HCT116 (cell line): ENCODE data around the gene CPSF2. TPM values are rescaled to one million over a fixed set of nuclear protein-coding genes. Genes with fewer than 3 reads are reported as not detected.
"Not testable (repeated sequence)": the region's sequence is repeated elsewhere in the genome, so short reads cannot be mapped to it uniquely, and the experiment has no call there.

Experiments
- ATAC-seq: fragments of 200-7000 bp; cut with Tn5 transposase; 2 replicates; pipeline ENCODE4 v1.9.1; 2020; ENCODE audit warnings: mild to moderate bottlenecking, moderate library complexity
- BruUV-seq: library from RNA; stranded (reverse); fragments of 400-500 nt; replicated peaks from 2 replicates; lab custom pipeline; 2021; lab: Mats Ljungman, UMichigan
- CTCF ChIA-PET: fragments of 300-600 bp; sonication (Branson Sonifier 250); formaldehyde crosslinking; loops from one replicate; lab custom pipeline; 2021; ENCODE audit warnings: antibody characterized with exemption; lab: Charles Lee
- POLR2A ChIA-PET: fragments of 300-600, 350-600 bp; sonication (Branson Sonifier 250); formaldehyde crosslinking; loops from one replicate; lab custom pipeline; 2021; ENCODE audit warnings: antibody characterized with exemption; lab: Charles Lee
- RAD21 ChIA-PET, 2 experiments: fragments of 300-600 bp; sonication (Branson Sonifier 250); formaldehyde crosslinking; loops; one replicate each; lab custom pipeline; 2023; ENCODE audit warnings: low total read pairs in 2 of 2; ENCODE audit not compliant: uncharacterized antibody in 2 of 2, unreplicated experiment in 2 of 2, low non-redundant PET in 1 of 2; lab: Charles Lee
- DNase-seq: peaks from one replicate; pipeline ENCODE4 v3.0.0-alpha.2; 2010; ENCODE audit warnings: low read depth, low spot score
- H2AFZ ChIP-seq: fragments of 200-600 bp; shearing (Covaris generic), sonication (generic); 2 replicates; pipeline ENCODE4 v1.6.1; 2017; ENCODE audit warnings: low read depth, mixed run types, mixed read lengths, antibody characterized with exemption, low read length; ENCODE audit not compliant: poor library complexity, severe bottlenecking
- H3K27ac ChIP-seq: 2 replicates; pipeline ENCODE4 v1.5.1; 2012; ENCODE audit warnings: low read depth, low read length
- H3K27me3 ChIP-seq: fragments of 200-600 bp; sonication (generic); 2 replicates; pipeline ENCODE4 v1.6.1; 2016; ENCODE audit warnings: mixed run types, low read length, mixed read lengths; ENCODE audit not compliant: insufficient read depth
- H3K36me3 ChIP-seq, 2 experiments: fragments of 200-500 bp in 1 of 2; fragments of 200-600 bp in 1 of 2; sonication (Bioruptor generic) in 1 of 2; sonication (generic) in 1 of 2; 2 replicates each; pipeline versions ENCODE4 v1.5.1 to v1.6.1; 2014 to 2016; ENCODE audit warnings: low read length in 2 of 2, inconsistent platforms in 1 of 2, mixed read lengths in 1 of 2, mixed run types in 1 of 2; ENCODE audit not compliant: insufficient read depth in 2 of 2, control insufficient read depth in 1 of 2
- H3K4me1 ChIP-seq, 2 experiments: fragments of 200-600 bp in 1 of 2; sonication (generic) in 1 of 2; 2 replicates each; pipeline versions ENCODE4 v1.5.1 to v1.6.1; 2012 to 2017; ENCODE audit warnings: low read length in 2 of 2, inconsistent platforms in 1 of 2, mild to moderate bottlenecking in 1 of 2, mixed read lengths in 1 of 2, mixed run types in 1 of 2, moderate library complexity in 1 of 2; ENCODE audit not compliant: insufficient read depth in 2 of 2, control insufficient read depth in 1 of 2
- H3K4me2 ChIP-seq: fragments of 200-600 bp; sonication (generic); 2 replicates; pipeline ENCODE4 v1.6.1; 2017; ENCODE audit warnings: mixed run types, low read length, mixed read lengths
- H3K4me3 ChIP-seq, 2 experiments: fragments of 200-600 bp in 1 of 2; sonication (generic) in 1 of 2; replicated peaks in 1 of 2; 2 replicates each; pipeline ENCODE4 v1.5.1; 2011 to 2016; ENCODE audit warnings: low read length in 2 of 2, control low read depth in 1 of 2, low read depth in 1 of 2, mild to moderate bottlenecking in 1 of 2, mixed read lengths in 1 of 2, mixed run types in 1 of 2
- H3K79me2 ChIP-seq: fragments of 200-600 bp; sonication (generic); 2 replicates; pipeline ENCODE4 v1.6.1; 2017; ENCODE audit warnings: mild to moderate bottlenecking, mixed run types, low read length, moderate library complexity, mixed read lengths; ENCODE audit not compliant: insufficient read depth
- H3K9ac ChIP-seq: fragments of 200-600 bp; sonication (generic); 2 replicates; pipeline ENCODE4 v1.6.1; 2016; ENCODE audit warnings: low read length, mixed read lengths
- H3K9me2 ChIP-seq: fragments of 200-600 bp; sonication (generic), shearing (Covaris generic); 2 replicates; pipeline ENCODE4 v1.6.1; 2017; ENCODE audit warnings: mixed run types, mild to moderate bottlenecking, moderate library complexity; ENCODE audit not compliant: insufficient read depth
- H3K9me3 ChIP-seq, 2 experiments: fragments of 200-500 bp in 1 of 2; fragments of 200-600 bp in 1 of 2; sonication (Bioruptor generic) in 1 of 2; sonication (generic) in 1 of 2; 2 replicates each; pipeline ENCODE4 v1.6.1; 2014 to 2017; ENCODE audit warnings: low read length in 2 of 2, mixed read lengths in 2 of 2, inconsistent platforms in 1 of 2, low read depth in 1 of 2, mild to moderate bottlenecking in 1 of 2, mixed run types in 1 of 2, moderate library complexity in 1 of 2; ENCODE audit not compliant: control insufficient read depth in 1 of 2, insufficient read depth in 1 of 2
- H4K20me1 ChIP-seq: fragments of 200-600 bp; sonication (generic), shearing (Covaris generic); 2 replicates; pipeline ENCODE4 v1.6.1; 2017; ENCODE audit warnings: mixed run types, mild to moderate bottlenecking, moderate library complexity; ENCODE audit not compliant: insufficient read depth
- FOSL1 ChIP-seq: IDR thresholded peaks from 2 replicates; pipeline ENCODE4 v1.6.1; 2012; ENCODE audit warnings: low read depth
- POLR2AphosphoS5 ChIP-seq: IDR thresholded peaks from 2 replicates; pipeline ENCODE4 v1.6.1; 2011; ENCODE audit warnings: mild to moderate bottlenecking, low read depth, low read length, moderate library complexity
- SRF ChIP-seq: IDR thresholded peaks from 2 replicates; pipeline ENCODE4 v1.6.1; 2012; ENCODE audit warnings: low read depth
- ZNF274 ChIP-seq: fragments of 200-500 bp; sonication (Bioruptor generic); IDR thresholded peaks from 2 replicates; pipeline ENCODE4 v1.6.1; 2014; ENCODE audit warnings: mild to moderate bottlenecking, low read depth, low read length, inconsistent platforms
- intact Hi-C: fragments of 100-400 bp; cut with micrococcal nuclease; formaldehyde crosslinking; loops from 2 replicates; pipeline ENCODE4 v1.10.0; 2022
- total RNA-seq: library from RNA; stranded (reverse); gene quantifications from one replicate; pipeline ENCODE4 v1.2.1, GENCODE V29; 2021; ENCODE audit not compliant: unreplicated experiment

CPSF2 gene
- total RNA-seq, 1 experiment from 2014 or later, result 77.0 TPM

- H4K20me1 ChIP-seq, result no peaks in the 10 kb centered on the region
- intact Hi-C loops, result no loop called here
- no peak overlapping the region for H3K4me3 ChIP-seq
- no TSS peak for BruUV-seq
- no peak overlapping the region for H3K9ac ChIP-seq
- ChIA-PET POLR2A (no interaction called here), RAD21 (no interaction called here), CTCF (no interaction called here)
- H3K4me1 ChIP-seq, result no peaks in the 10 kb centered on the region
- H3K9me2 ChIP-seq, result no peaks in the 10 kb centered on the region
- no peak overlapping the region for H2AFZ ChIP-seq
- TF ChIP-seq ZNF274, result no peak
- no peak for TF ChIP-seq FOSL1
- TF ChIP-seq SRF, result no peak
- no peak for TF ChIP-seq POLR2AphosphoS5
- no peaks in the 10 kb centered on the region for H3K9me3 ChIP-seq
- H3K79me2 ChIP-seq, result no peaks in the 10 kb centered on the region
- ATAC-seq (no peak), DNase-seq (no peak)
- no peak overlapping the region for H3K4me2 ChIP-seq
- H3K27me3 ChIP-seq, result no peaks in the 10 kb centered on the region
- no peaks in the 10 kb centered on the region for H3K36me3 ChIP-seq
- no peak overlapping the region for H3K27ac ChIP-seq
Observed at GRCh38 chr14:92176476-92176875, 54.7 kb downstream of the CPSF2 start.

DNA sequence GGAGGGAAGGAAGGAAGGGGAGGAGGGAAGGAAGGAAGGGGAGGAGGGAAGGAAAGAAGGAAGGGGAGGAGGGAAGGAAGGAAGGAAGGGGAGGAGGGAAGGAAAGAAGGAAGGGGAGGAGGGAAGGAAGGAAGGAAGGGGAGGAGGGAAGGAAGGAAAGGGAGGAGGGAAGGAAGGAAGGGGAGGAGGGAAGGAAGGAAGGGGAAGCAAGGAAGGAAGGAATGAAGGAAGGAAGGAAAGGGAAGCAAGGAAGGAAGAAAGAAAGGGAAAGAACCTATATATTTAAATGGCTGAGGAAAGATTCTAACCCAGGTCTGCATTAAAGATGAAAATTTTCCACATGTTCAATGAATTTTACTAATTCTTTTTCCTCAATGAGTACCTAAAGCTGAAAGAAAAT, 57.4 kb downstream of the CPSF2 start:
- POLR2A ChIA-PET, CTCF ChIA-PET, ATAC-seq: not testable (repeated sequence)

More for the DNA sequence above, 57.4 kb downstream of the CPSF2 start:
- H3K9me3 ChIP-seq, intact Hi-C loops, DNase-seq, BruUV-seq, H3K9me2 ChIP-seq, H3K4me3 ChIP-seq, H3K9ac ChIP-seq, H3K27me3 ChIP-seq, H2AFZ ChIP-seq, H4K20me1 ChIP-seq, H3K36me3 ChIP-seq, H3K27ac ChIP-seq, H3K4me1 ChIP-seq, RAD21 ChIA-PET, H3K79me2 ChIP-seq, H3K4me2 ChIP-seq: not testable (repeated sequence)
